ENCODE measurements around the gene MMEL1. TPM values are rescaled to one million over a fixed set of nuclear protein-coding genes. Genes with fewer than 3 reads are reported as not detected.

Gene MMEL1
- total and polyA plus RNA-seq, 2 experiments from 2014 or later = 0.57 to 0.90 TPM

DNA sequence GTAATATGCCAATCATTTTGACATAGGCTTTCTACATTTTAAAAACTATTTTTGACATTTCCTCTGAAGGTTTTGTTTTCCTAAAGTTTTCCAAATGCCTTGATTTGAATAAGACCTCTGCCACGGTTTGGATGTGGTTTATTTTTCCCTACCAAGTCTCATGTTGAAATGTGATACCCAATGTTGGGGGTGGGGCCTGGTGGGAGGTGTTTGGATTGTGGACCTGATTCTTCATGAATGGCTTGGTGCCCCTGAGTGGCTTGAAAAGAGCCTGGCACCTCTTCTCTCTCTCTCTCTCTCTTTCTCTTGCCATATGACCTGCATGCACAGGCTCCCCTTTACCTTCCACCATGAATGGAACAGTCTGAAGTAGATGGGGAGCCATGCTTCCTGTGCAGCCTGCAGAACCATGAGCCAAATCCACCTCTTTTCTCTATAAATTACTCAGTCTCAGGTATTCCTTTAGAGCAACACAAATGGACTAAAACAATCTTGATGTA, 14.8 kb downstream of the MMEL1 start:
- no peak overlapping the region for H3K4me3 Mint-ChIP-seq
- no peak overlapping the region for H3K27ac Mint-ChIP-seq
- H3K79me2 ChIP-seq (replicated peaks; ENCODE audit: insufficient read depth) = no peaks in the 10 kb centered on the region
- H3K4me2 ChIP-seq = no peak overlapping the region
- peaks cover 6% of the 10 kb centered on the region; the same call in 2 of the 3 replicates for H3K36me3 Mint-ChIP-seq (ENCODE audit: low read depth)
- peaks cover 8% of the 10 kb centered on the region for H3K4me1 Mint-ChIP-seq
- H3K4me3 ChIP-seq = no peak overlapping the region
- TF ChIP-seq, protein P1, sequence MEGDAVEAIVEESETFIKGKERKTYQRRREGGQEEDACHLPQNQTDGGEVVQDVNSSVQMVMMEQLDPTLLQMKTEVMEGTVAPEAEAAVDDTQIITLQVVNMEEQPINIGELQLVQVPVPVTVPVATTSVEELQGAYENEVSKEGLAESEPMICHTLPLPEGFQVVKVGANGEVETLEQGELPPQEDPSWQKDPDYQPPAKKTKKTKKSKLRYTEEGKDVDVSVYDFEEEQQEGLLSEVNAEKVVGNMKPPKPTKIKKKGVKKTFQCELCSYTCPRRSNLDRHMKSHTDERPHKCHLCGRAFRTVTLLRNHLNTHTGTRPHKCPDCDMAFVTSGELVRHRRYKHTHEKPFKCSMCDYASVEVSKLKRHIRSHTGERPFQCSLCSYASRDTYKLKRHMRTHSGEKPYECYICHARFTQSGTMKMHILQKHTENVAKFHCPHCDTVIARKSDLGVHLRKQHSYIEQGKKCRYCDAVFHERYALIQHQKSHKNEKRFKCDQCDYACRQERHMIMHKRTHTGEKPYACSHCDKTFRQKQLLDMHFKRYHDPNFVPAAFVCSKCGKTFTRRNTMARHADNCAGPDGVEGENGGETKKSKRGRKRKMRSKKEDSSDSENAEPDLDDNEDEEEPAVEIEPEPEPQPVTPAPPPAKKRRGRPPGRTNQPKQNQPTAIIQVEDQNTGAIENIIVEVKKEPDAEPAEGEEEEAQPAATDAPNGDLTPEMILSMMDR (conservative IDR thresholded peaks at IDR 0.05; ENCODE audit: low read depth in 2 of 2) = no peak
- ATAC-seq (no peak; the same call in 2 of the 3 replicates), DNase-seq (ENCODE audit: low spot score) (no peak)
- peaks cover 6% of the 10 kb centered on the region for H3K27me3 Mint-ChIP-seq (ENCODE audit: insufficient read depth, low read depth, poor library complexity)
- H4K20me1 ChIP-seq (replicated peaks; ENCODE audit: insufficient read depth) = no peaks in the 10 kb centered on the region
- H3K36me3 ChIP-seq (ENCODE audit: insufficient read depth) = no peaks in the 10 kb centered on the region
- H3K9me3 Mint-ChIP-seq = peaks cover 70% of the 10 kb centered on the region
- no peaks in the 10 kb centered on the region; the same call in 1 of the 2 replicates for H3K9me2 ChIP-seq (ENCODE audit: insufficient read depth)
- H3F3A ChIP-seq (replicated peaks; ENCODE audit: low read depth) = no peaks in the 10 kb centered on the region
- no peak overlapping the region for H3K27ac ChIP-seq (ENCODE audit: low read depth)
- no peaks in the 10 kb centered on the region for H3K4me1 ChIP-seq (ENCODE audit: insufficient read depth)
- no peaks in the 10 kb centered on the region for H3K27me3 ChIP-seq (ENCODE audit: insufficient read depth)
- H2AFZ ChIP-seq = no peak overlapping the region

DNA sequence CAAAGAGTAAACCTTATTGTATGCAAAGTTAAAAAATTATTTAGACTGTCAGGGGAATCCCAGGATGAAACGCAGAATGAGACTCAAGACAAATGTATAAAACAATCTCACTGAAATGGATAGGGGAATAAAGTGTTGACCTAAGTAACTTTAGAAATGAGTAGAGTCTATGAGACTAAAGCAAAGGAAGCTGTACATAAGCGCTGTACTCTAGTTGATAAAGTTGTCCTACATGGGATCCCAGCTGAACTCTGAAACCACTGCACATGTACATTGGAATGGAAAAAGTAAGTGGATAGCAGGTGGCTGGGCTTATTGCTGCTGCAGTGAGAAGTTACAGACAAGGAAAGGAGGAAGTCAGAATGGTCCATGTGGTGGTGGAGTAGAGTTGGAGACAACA, 18.7 kb downstream of the MMEL1 start:
- Mint-ChIP-seq H3K27me3 (ENCODE audit: insufficient read depth, low read depth, poor library complexity) (peaks cover 12% of the 10 kb centered on the region), H3K36me3 (ENCODE audit: low read depth) (peaks cover 4% of the 10 kb centered on the region; the same call in 1 of the 3 replicates), H3K27ac (no peak overlapping the region), H3K9me3 (peaks cover 41% of the 10 kb centered on the region), H3K4me1 (peaks cover 8% of the 10 kb centered on the region), H3K4me3 (no peak overlapping the region)
- ATAC-seq (no peak), DNase-seq (ENCODE audit: low spot score) (no peak)
- Histone ChIP-seq H3K4me2 (no peak overlapping the region), H3F3A (replicated peaks; ENCODE audit: low read depth) (no peaks in the 10 kb centered on the region), H3K4me3 (no peak overlapping the region), H3K36me3 (ENCODE audit: insufficient read depth) (no peaks in the 10 kb centered on the region), H3K9me2 (ENCODE audit: insufficient read depth) (no peaks in the 10 kb centered on the region; the same call in 1 of the 2 replicates), H4K20me1 (replicated peaks; ENCODE audit: insufficient read depth) (no peaks in the 10 kb centered on the region), H3K27ac (ENCODE audit: low read depth) (no peak overlapping the region), H2AFZ (no peak overlapping the region), H3K4me1 (ENCODE audit: insufficient read depth) (no peaks in the 10 kb centered on the region; the same call in 1 of the 2 replicates), H3K79me2 (replicated peaks; ENCODE audit: insufficient read depth) (no peaks in the 10 kb centered on the region), H3K27me3 (ENCODE audit: insufficient read depth) (no peaks in the 10 kb centered on the region)
- TF ChIP-seq POLR2AphosphoS5 (IDR thresholded peaks at IDR 0.05; ENCODE audit: low read depth) = no peak
- TF ChIP-seq ZNF331 (CRISPR knock-in tag; IDR thresholded peaks at IDR 0.05; ENCODE audit: low read depth) = no peak
- no peak for TF ChIP-seq STAT1 (IDR thresholded peaks at IDR 0.05; ENCODE audit: unreplicated experiment)
- TF ChIP-seq NANOG (IDR thresholded peaks at IDR 0.05; ENCODE audit: borderline replicate concordance) = no peak
- TF ChIP-seq, protein P2, sequence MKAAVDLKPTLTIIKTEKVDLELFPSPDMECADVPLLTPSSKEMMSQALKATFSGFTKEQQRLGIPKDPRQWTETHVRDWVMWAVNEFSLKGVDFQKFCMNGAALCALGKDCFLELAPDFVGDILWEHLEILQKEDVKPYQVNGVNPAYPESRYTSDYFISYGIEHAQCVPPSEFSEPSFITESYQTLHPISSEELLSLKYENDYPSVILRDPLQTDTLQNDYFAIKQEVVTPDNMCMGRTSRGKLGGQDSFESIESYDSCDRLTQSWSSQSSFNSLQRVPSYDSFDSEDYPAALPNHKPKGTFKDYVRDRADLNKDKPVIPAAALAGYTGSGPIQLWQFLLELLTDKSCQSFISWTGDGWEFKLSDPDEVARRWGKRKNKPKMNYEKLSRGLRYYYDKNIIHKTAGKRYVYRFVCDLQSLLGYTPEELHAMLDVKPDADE (IDR thresholded peaks at IDR 0.05) = no peak
- TF ChIP-seq, protein P1 (conservative IDR thresholded peaks at IDR 0.05; ENCODE audit: low read depth in 2 of 2) = no peak
- no peak for TF ChIP-seq EZH2 (IDR thresholded peaks at IDR 0.05; ENCODE audit: low read depth, unreplicated experiment)
- TF ChIP-seq JUNB (IDR thresholded peaks at IDR 0.05; ENCODE audit: unreplicated experiment) = no peak
- TF ChIP-seq EZH2phosphoT487 (IDR thresholded peaks at IDR 0.05; ENCODE audit: unreplicated experiment) = no peak
- TF ChIP-seq, protein P3, sequence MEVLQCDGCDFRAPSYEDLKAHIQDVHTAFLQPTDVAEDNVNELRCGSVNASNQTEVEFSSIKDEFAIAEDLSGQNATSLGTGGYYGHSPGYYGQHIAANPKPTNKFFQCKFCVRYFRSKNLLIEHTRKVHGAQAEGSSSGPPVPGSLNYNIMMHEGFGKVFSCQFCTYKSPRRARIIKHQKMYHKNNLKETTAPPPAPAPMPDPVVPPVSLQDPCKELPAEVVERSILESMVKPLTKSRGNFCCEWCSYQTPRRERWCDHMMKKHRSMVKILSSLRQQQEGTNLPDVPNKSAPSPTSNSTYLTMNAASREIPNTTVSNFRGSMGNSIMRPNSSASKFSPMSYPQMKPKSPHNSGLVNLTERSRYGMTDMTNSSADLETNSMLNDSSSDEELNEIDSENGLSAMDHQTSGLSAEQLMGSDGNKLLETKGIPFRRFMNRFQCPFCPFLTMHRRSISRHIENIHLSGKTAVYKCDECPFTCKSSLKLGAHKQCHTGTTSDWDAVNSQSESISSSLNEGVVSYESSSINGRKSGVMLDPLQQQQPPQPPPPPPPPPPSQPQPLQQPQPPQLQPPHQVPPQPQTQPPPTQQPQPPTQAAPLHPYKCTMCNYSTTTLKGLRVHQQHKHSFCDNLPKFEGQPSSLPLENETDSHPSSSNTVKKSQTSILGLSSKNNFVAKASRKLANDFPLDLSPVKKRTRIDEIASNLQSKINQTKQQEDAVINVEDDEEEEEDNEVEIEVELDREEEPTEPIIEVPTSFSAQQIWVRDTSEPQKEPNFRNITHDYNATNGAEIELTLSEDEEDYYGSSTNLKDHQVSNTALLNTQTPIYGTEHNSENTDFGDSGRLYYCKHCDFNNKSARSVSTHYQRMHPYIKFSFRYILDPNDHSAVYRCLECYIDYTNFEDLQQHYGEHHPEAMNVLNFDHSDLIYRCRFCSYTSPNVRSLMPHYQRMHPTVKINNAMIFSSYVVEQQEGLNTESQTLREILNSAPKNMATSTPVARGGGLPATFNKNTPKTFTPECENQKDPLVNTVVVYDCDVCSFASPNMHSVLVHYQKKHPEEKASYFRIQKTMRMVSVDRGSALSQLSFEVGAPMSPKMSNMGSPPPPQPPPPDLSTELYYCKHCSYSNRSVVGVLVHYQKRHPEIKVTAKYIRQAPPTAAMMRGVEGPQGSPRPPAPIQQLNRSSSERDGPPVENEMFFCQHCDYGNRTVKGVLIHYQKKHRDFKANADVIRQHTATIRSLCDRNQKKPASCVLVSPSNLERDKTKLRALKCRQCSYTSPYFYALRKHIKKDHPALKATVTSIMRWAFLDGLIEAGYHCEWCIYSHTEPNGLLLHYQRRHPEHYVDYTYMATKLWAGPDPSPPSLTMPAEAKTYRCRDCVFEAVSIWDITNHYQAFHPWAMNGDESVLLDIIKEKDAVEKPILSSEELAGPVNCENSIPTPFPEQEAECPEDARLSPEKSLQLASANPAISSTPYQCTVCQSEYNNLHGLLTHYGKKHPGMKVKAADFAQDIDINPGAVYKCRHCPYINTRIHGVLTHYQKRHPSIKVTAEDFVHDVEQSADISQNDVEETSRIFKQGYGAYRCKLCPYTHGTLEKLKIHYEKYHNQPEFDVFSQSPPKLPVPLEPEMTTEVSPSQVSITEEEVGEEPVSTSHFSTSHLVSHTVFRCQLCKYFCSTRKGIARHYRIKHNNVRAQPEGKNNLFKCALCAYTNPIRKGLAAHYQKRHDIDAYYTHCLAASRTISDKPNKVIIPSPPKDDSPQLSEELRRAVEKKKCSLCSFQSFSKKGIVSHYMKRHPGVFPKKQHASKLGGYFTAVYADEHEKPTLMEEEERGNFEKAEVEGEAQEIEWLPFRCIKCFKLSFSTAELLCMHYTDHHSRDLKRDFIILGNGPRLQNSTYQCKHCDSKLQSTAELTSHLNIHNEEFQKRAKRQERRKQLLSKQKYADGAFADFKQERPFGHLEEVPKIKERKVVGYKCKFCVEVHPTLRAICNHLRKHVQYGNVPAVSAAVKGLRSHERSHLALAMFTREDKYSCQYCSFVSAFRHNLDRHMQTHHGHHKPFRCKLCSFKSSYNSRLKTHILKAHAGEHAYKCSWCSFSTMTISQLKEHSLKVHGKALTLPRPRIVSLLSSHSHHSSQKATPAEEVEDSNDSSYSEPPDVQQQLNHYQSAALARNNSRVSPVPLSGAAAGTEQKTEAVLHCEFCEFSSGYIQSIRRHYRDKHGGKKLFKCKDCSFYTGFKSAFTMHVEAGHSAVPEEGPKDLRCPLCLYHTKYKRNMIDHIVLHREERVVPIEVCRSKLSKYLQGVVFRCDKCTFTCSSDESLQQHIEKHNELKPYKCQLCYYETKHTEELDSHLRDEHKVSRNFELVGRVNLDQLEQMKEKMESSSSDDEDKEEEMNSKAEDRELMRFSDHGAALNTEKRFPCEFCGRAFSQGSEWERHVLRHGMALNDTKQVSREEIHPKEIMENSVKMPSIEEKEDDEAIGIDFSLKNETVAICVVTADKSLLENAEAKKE (CRISPR knock-in tag; IDR thresholded peaks at IDR 0.05) = no peak
- TF ChIP-seq ZNF114 (CRISPR knock-in tag; IDR thresholded peaks at IDR 0.05) = no peak

Data from GM23338 (cell line).